Measurements from ENCODE around the gene RAB44. TPM values are rescaled to one million over a fixed set of nuclear protein-coding genes. Genes with fewer than 3 reads are reported as not detected.

Gene RAB44
- polyA plus RNA-seq, 1 of the 3 experiments (the other 2 are of a cell fraction) = 0.12 TPM

DNA sequence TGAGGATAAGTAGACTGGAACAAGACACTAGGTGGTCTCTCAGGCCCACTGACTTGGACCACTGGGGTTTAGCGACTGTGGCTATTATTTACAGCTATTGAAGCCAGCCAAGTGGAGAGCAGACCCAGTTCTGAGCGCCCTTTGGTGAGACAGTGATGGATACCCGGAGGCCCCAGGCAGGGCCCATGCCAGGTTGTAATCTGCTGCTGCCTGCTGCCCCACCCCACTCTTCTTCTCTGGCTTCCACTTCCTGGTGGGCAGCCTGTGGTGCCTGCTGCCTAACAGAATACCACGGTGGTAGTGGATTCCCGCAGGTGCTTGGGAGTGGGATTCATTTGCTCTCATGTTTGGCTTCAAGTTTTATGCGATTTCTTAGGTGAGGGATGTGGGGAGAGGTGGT lies 570 bp downstream of the RAB44 start:
- 88% methylated on average over 6 of the region's 6 CpGs for WGBS (ENCODE audit: low lambda C conversion rate)

DNA sequence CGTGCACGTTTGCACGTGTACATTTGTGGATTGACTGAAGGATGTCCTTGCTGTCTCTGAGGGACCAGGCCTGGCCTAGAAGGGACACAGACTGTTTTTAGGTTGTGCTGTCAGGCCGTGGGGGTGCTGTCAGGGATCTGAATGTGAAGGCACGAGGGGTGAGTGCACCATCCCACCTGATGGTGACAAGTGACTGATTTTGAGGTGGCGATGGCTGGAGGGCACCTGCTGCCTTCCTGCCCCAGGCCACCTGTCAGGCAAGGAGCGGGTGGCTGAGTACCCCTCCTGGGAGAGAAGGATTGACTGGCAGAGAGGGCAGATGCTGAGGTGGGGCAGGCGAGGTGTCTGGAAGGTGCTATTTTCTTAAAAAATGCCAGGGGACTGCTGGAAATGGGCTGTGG lies 1.2 kb downstream of the RAB44 start:
- Histone ChIP-seq H3K9me3 (no peaks in the 10 kb centered on the region), H3K9ac (no peak overlapping the region), H4K20me1 (ENCODE audit: insufficient read depth) (no peaks in the 10 kb centered on the region), H3K36me3 (replicated peaks in 1 of 2; ENCODE audit: control insufficient read depth in 1 of 2, insufficient read depth in 2 of 2, low read length in 1 of 2) (no peaks in the 10 kb centered on the region), H3K4me1 (ENCODE audit: control insufficient read depth in 1 of 2, insufficient read depth in 2 of 2, low read depth in 1 of 2, low read length in 1 of 2) (no peaks in the 10 kb centered on the region; a peak in 1 of 4 replicates), H3K4me2 (no peak overlapping the region), H3F3A (replicated peaks; ENCODE audit: insufficient read depth) (no peaks in the 10 kb centered on the region), H3K27me3 (ENCODE audit: insufficient read depth) (no peaks in the 10 kb centered on the region), H2AFZ (ENCODE audit: low read depth) (no peak overlapping the region), H3K4me3 (ENCODE audit: low read depth in 2 of 2, low read length in 1 of 2) (no peak overlapping the region), H3K79me2 (ENCODE audit: insufficient read depth) (no peaks in the 10 kb centered on the region), H3K9me2 (no peaks in the 10 kb centered on the region), H3K27ac (ENCODE audit: low read depth in 2 of 2, low read length in 1 of 2) (no peak overlapping the region)
- ChIA-PET CTCF (interaction anchor here (0.5 kb wide), 1 partner anchor 60 kb away, joined by 3 read pairs; no protein-coding TSS in a partner anchor), POLR2A (no interaction called here)
- WGBS (ENCODE audit: low lambda C conversion rate) = 80% methylated on average over 8 of the region's 8 CpGs
- no peak for DNase-seq
- TF ChIP-seq EZH2phosphoT487 (IDR thresholded peaks at IDR 0.05; ENCODE audit: borderline replicate concordance, low read depth) = no peak
- no peak for TF ChIP-seq MXI1 (IDR thresholded peaks at IDR 0.05; ENCODE audit: low read depth, low read length)
- TF ChIP-seq YY1 (IDR thresholded peaks at IDR 0.05; ENCODE audit: low read depth) = no peak
- no peak for TF ChIP-seq CHD2 (IDR thresholded peaks at IDR 0.05; ENCODE audit: low read length, partially characterized antibody)
- no peak for TF ChIP-seq JUND (IDR thresholded peaks at IDR 0.05)
- TF ChIP-seq RXRA (IDR thresholded peaks at IDR 0.05; ENCODE audit: borderline replicate concordance, low read depth) = no peak
- TF ChIP-seq, protein P1, sequence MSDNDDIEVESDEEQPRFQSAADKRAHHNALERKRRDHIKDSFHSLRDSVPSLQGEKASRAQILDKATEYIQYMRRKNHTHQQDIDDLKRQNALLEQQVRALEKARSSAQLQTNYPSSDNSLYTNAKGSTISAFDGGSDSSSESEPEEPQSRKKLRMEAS (IDR thresholded peaks at IDR 0.05; ENCODE audit: low read depth) = no peak
- no peak for TF ChIP-seq FOXJ3 (CRISPR knock-in tag; IDR thresholded peaks at IDR 0.05)
- TF ChIP-seq ELF1 (IDR thresholded peaks at IDR 0.05) = no peak
- TF ChIP-seq, protein P2, sequence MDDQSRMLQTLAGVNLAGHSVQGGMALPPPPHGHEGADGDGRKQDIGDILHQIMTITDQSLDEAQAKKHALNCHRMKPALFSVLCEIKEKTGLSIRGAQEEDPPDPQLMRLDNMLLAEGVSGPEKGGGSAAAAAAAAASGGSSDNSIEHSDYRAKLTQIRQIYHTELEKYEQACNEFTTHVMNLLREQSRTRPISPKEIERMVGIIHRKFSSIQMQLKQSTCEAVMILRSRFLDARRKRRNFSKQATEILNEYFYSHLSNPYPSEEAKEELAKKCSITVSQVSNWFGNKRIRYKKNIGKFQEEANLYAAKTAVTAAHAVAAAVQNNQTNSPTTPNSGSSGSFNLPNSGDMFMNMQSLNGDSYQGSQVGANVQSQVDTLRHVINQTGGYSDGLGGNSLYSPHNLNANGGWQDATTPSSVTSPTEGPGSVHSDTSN (IDR thresholded peaks at IDR 0.05) = no peak
- no peak for TF ChIP-seq TEAD4 (IDR thresholded peaks at IDR 0.05; ENCODE audit: borderline replicate concordance, insufficient read depth)
- TF ChIP-seq SMC3 (IDR thresholded peaks at IDR 0.05; ENCODE audit: low read depth, low read length) = no peak
- TF ChIP-seq, protein P3, sequence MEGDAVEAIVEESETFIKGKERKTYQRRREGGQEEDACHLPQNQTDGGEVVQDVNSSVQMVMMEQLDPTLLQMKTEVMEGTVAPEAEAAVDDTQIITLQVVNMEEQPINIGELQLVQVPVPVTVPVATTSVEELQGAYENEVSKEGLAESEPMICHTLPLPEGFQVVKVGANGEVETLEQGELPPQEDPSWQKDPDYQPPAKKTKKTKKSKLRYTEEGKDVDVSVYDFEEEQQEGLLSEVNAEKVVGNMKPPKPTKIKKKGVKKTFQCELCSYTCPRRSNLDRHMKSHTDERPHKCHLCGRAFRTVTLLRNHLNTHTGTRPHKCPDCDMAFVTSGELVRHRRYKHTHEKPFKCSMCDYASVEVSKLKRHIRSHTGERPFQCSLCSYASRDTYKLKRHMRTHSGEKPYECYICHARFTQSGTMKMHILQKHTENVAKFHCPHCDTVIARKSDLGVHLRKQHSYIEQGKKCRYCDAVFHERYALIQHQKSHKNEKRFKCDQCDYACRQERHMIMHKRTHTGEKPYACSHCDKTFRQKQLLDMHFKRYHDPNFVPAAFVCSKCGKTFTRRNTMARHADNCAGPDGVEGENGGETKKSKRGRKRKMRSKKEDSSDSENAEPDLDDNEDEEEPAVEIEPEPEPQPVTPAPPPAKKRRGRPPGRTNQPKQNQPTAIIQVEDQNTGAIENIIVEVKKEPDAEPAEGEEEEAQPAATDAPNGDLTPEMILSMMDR (IDR thresholded peaks at IDR 0.05) = no peak
- TF ChIP-seq POLR2AphosphoS5 (IDR thresholded peaks at IDR 0.05; ENCODE audit: low read depth, low read length) = no peak
- TF ChIP-seq NRF1 (IDR thresholded peaks at IDR 0.05; ENCODE audit: low read depth, low read length) = no peak
- TF ChIP-seq FOXM1 (IDR thresholded peaks at IDR 0.05; ENCODE audit: low read depth) = no peak
- TF ChIP-seq RAD21 (IDR thresholded peaks at IDR 0.05; ENCODE audit: low read length) = no peak

More for the DNA sequence above, 570 bp downstream of the RAB44 start:
- Histone ChIP-seq H2AFZ (ENCODE audit: low read depth) (no peak overlapping the region), H3F3A (replicated peaks; ENCODE audit: insufficient read depth) (no peaks in the 10 kb centered on the region), H4K20me1 (ENCODE audit: insufficient read depth) (no peaks in the 10 kb centered on the region), H3K27me3 (ENCODE audit: insufficient read depth) (no peaks in the 10 kb centered on the region), H3K36me3 (replicated peaks in 1 of 2; ENCODE audit: control insufficient read depth in 1 of 2, insufficient read depth in 2 of 2, low read length in 1 of 2) (no peaks in the 10 kb centered on the region), H3K9me3 (no peaks in the 10 kb centered on the region), H3K4me2 (no peak overlapping the region), H3K9me2 (no peaks in the 10 kb centered on the region), H3K4me1 (ENCODE audit: control insufficient read depth in 1 of 2, insufficient read depth in 2 of 2, low read depth in 1 of 2, low read length in 1 of 2) (no peaks in the 10 kb centered on the region; a peak in 1 of 4 replicates), H3K27ac (ENCODE audit: low read depth in 2 of 2, low read length in 1 of 2) (no peak overlapping the region), H3K4me3 (ENCODE audit: low read depth in 2 of 2, low read length in 1 of 2) (no peak overlapping the region), H3K9ac (no peak overlapping the region), H3K79me2 (ENCODE audit: insufficient read depth) (no peaks in the 10 kb centered on the region)
- TF ChIP-seq RCOR1 (IDR thresholded peaks at IDR 0.05; ENCODE audit: low read length) = no peak
- TF ChIP-seq TEAD4 (IDR thresholded peaks at IDR 0.05; ENCODE audit: borderline replicate concordance, insufficient read depth) = no peak
- no peak for TF ChIP-seq NRF1 (IDR thresholded peaks at IDR 0.05; ENCODE audit: low read depth, low read length)
- TF ChIP-seq JUND (IDR thresholded peaks at IDR 0.05) = no peak
- no peak for TF ChIP-seq POLR2AphosphoS5 (IDR thresholded peaks at IDR 0.05; ENCODE audit: low read depth, low read length)
- TF ChIP-seq, protein P4, sequence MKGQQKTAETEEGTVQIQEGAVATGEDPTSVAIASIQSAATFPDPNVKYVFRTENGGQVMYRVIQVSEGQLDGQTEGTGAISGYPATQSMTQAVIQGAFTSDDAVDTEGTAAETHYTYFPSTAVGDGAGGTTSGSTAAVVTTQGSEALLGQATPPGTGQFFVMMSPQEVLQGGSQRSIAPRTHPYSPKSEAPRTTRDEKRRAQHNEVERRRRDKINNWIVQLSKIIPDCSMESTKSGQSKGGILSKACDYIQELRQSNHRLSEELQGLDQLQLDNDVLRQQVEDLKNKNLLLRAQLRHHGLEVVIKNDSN (IDR thresholded peaks at IDR 0.05; ENCODE audit: borderline replicate concordance, low read depth) = no peak
- TF ChIP-seq RFX5 (IDR thresholded peaks at IDR 0.05; ENCODE audit: low read length) = no peak
- TF ChIP-seq, protein P3 (IDR thresholded peaks at IDR 0.05) = no peak
- TF ChIP-seq TAF1 (IDR thresholded peaks at IDR 0.05; ENCODE audit: borderline replicate concordance, low read depth, low read length) = no peak
- TF ChIP-seq TCF12 (IDR thresholded peaks at IDR 0.05) = no peak
- ChIA-PET CTCF (interaction anchor here (1.2 to 1.7 kb wide), 2 partner anchors 26 to 83 kb away, joined by 3 to 4 read pairs; no protein-coding TSS in a partner anchor), POLR2A (no interaction called here)
- DNase-seq = no peak

All from SK-N-SH (cell line).